A673 (cell line): ENCODE results near the gene NKD1. TPM values are rescaled to one million over a fixed set of nuclear protein-coding genes. Genes with fewer than 3 reads are reported as not detected.

Experiments used
- BruUV-seq: library from RNA; stranded (reverse); fragments of 400-500 nt; replicated peaks from 2 replicates; lab custom pipeline; 2021; lab: Mats Ljungman, UMichigan
- CTCF ChIA-PET: fragments of 300-600 bp; sonication (Branson Sonifier 250); formaldehyde crosslinking; loops from one replicate; lab custom pipeline; 2022; ENCODE audit warnings: antibody characterized with exemption; lab: Charles Lee
- POLR2A ChIA-PET: fragments of 300-600 bp; sonication (Branson Sonifier 250); formaldehyde crosslinking; loops from one replicate; lab custom pipeline; 2022; ENCODE audit warnings: antibody characterized with exemption; ENCODE audit not compliant: low non-redundant PET; lab: Charles Lee
- DNase-seq: peaks from one replicate; pipeline ENCODE4 v3.0.0-alpha.2; 2015; ENCODE audit warnings: low spot score
- H3K27ac ChIP-seq: fragments of 200-600 bp; sonication (generic); 2 replicates; pipeline ENCODE4 v1.5.1; 2016; ENCODE audit warnings: mixed run types, low read depth, mild to moderate bottlenecking, mixed read lengths, antibody characterized with exemption, low read length; ENCODE audit not compliant: poor library complexity, severe bottlenecking
- H3K27me3 ChIP-seq: fragments of 200-600 bp; sonication (generic); replicated peaks from 2 replicates; pipeline ENCODE4 v1.6.1; 2017; ENCODE audit warnings: mixed run types, low read depth, mild to moderate bottlenecking, mixed read lengths, antibody characterized with exemption, low read length; ENCODE audit not compliant: insufficient read depth, poor library complexity
- H3K36me3 ChIP-seq: fragments of 200-600 bp; sonication (generic); 2 replicates; pipeline ENCODE4 v1.6.1; 2016; ENCODE audit warnings: mixed run types, mild to moderate bottlenecking, mixed read lengths, antibody characterized with exemption, low read length; ENCODE audit not compliant: insufficient read depth, poor library complexity, severe bottlenecking
- H3K4me1 ChIP-seq: fragments of 200-600 bp; sonication (generic); 2 replicates; pipeline ENCODE4 v1.6.1; 2017; ENCODE audit warnings: mixed run types, mild to moderate bottlenecking, mixed read lengths, antibody characterized with exemption, low read length; ENCODE audit not compliant: insufficient read depth, poor library complexity, severe bottlenecking
- H3K4me3 ChIP-seq: fragments of 200-600 bp; sonication (generic); 2 replicates; pipeline ENCODE4 v1.5.1; 2016; ENCODE audit warnings: low read depth, mixed run types, mild to moderate bottlenecking, mixed read lengths, low read length; ENCODE audit not compliant: poor library complexity, severe bottlenecking
- H3K9me3 ChIP-seq: fragments of 200-600 bp; sonication (generic); 2 replicates; pipeline ENCODE4 v1.6.1; 2016; ENCODE audit warnings: mixed run types, low read depth, mild to moderate bottlenecking, mixed read lengths, antibody characterized with exemption, low read length; ENCODE audit not compliant: poor library complexity, severe bottlenecking
- EZH2 ChIP-seq: fragments of 200-600 bp; sonication (generic); IDR thresholded peaks from 2 replicates; pipeline ENCODE4 v1.6.1; 2017; ENCODE audit warnings: borderline replicate concordance, low read depth, mild to moderate bottlenecking, mixed read lengths, antibody characterized with exemption, low read length; ENCODE audit not compliant: poor library complexity, severe bottlenecking
- intact Hi-C: fragments of 100-400 bp; cut with micrococcal nuclease; formaldehyde crosslinking; loops from one replicate; pipeline ENCODE4 v1.10.0; 2022; ENCODE audit not compliant: unreplicated experiment
- total RNA-seq: library from RNA; stranded (reverse); gene quantifications from 2 replicates; pipeline ENCODE4 v1.2.3, GENCODE V29; 2021
- TF ChIP-seq, protein P1 (sequence below): fragments of 300-800, 200-600 bp; sonication (generic); conservative IDR thresholded peaks from 2 replicates; pipeline ENCODE4 v1.5.1; 2017; ENCODE audit warnings: low read depth, mild to moderate bottlenecking, antibody characterized with exemption, low read length, moderate library complexity, mixed read lengths

Gene NKD1
- total RNA-seq, 1 experiment from 2014 or later: 1.1 TPM

DNA sequence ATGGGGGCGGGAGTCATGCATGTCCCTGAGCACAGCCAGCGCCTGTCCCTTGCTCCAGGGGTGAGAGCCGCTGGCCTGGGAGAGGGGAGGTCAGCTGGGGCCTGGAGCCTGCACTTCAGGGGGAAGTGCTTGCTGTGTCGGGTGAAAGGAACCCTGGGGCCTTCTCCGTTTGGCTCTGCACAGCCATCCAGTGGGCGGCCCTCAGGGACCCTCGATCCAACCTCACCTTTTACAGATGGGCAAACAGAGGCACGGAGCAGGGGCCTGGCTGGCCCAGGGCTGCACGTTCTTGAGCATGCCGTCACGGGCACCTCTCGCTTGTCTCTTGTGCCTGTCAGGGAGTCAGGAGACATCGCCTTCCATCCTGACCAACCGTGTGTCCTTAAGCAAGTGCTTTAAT is 131.1 kb downstream of the NKD1 start:
- H3K4me1 ChIP-seq: no peaks in the 10 kb centered on the region
- no TSS peak for BruUV-seq
- TF ChIP-seq, protein P1, sequence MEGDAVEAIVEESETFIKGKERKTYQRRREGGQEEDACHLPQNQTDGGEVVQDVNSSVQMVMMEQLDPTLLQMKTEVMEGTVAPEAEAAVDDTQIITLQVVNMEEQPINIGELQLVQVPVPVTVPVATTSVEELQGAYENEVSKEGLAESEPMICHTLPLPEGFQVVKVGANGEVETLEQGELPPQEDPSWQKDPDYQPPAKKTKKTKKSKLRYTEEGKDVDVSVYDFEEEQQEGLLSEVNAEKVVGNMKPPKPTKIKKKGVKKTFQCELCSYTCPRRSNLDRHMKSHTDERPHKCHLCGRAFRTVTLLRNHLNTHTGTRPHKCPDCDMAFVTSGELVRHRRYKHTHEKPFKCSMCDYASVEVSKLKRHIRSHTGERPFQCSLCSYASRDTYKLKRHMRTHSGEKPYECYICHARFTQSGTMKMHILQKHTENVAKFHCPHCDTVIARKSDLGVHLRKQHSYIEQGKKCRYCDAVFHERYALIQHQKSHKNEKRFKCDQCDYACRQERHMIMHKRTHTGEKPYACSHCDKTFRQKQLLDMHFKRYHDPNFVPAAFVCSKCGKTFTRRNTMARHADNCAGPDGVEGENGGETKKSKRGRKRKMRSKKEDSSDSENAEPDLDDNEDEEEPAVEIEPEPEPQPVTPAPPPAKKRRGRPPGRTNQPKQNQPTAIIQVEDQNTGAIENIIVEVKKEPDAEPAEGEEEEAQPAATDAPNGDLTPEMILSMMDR: no peak
- TF ChIP-seq EZH2: no peak
- intact Hi-C loops: no loop called here
- ChIA-PET POLR2A (interaction anchor here (0.5 kb wide), 1 partner anchor 158 kb away, joined by 4 read pairs; no protein-coding TSS in a partner anchor), CTCF (no interaction called here)
- H3K36me3 ChIP-seq: no peaks in the 10 kb centered on the region
- DNase-seq: no peak
- no peak overlapping the region for H3K4me3 ChIP-seq
- H3K27ac ChIP-seq: no peak overlapping the region
- no peaks in the 10 kb centered on the region for H3K9me3 ChIP-seq
- no peaks in the 10 kb centered on the region for H3K27me3 ChIP-seq

GRCh38 chr16:50679676-50680555 is 131.7 kb downstream of the NKD1 start:
- intact Hi-C loops: no loop called here
- ChIA-PET CTCF (no interaction called here), POLR2A (interaction anchor here (0.5 kb wide), 1 partner anchor 158 kb away, joined by 4 read pairs; no protein-coding TSS in a partner anchor)
- Histone ChIP-seq H3K27me3 (no peaks in the 10 kb centered on the region), H3K9me3 (no peaks in the 10 kb centered on the region), H3K4me1 (no peaks in the 10 kb centered on the region), H3K27ac (no peak overlapping the region), H3K36me3 (no peaks in the 10 kb centered on the region), H3K4me3 (no peak overlapping the region)
- no TSS peak for BruUV-seq
- no peak for DNase-seq
- TF ChIP-seq, protein P1: no peak
- TF ChIP-seq EZH2: no peak

DNA sequence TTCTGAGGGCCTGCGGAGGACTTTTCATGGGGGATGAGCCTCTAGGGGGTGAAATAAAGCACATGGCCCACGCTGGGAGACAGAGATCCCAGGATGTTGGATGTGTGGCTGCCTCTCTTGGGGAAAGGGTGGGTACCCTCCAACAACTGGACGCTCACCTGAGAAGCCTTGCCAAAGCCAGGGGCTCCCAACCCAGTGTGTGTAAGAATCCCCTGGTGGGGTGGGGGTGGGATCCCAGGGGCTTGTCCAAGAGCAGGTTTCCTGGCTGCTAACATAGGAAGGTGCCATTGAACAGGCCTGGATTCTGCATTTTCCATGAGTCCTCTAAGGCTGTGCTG is 132.3 kb downstream of the NKD1 start:
- no TSS peak for BruUV-seq
- ChIA-PET CTCF (no interaction called here), POLR2A (no interaction called here)
- H3K36me3 ChIP-seq: no peaks in the 10 kb centered on the region
- TF ChIP-seq, protein P1: no peak
- TF ChIP-seq EZH2: no peak
- no peak overlapping the region for H3K27ac ChIP-seq
- intact Hi-C loops: no loop called here
- H3K4me1 ChIP-seq: no peaks in the 10 kb centered on the region
- no peaks in the 10 kb centered on the region for H3K9me3 ChIP-seq
- no peak for DNase-seq
- no peak overlapping the region for H3K4me3 ChIP-seq
- H3K27me3 ChIP-seq: no peaks in the 10 kb centered on the region
